GM10248 (cell line): ENCODE data around the gene AKAP6.
A peak's percentile ranks its signal among the peaks of the same experiment; 100 is the strongest.
"Not testable (repeated sequence)": the region's sequence is repeated elsewhere in the genome, so short reads cannot be mapped to it uniquely, and the experiment has no call there.

Experiments
- CTCF ChIA-PET: fragments of 300-600 bp; sonication (Branson Sonifier 250); formaldehyde crosslinking; extraction: SDS; loops from one replicate; lab custom pipeline; 2021; ENCODE audit warnings: antibody characterized with exemption; lab: Yijun Ruan, JAX
- POLR2A ChIA-PET: fragments of 350-650 bp; sonication (Branson Sonifier 250); formaldehyde crosslinking; extraction: SDS; loops from one replicate; lab custom pipeline; 2020; ENCODE audit warnings: antibody characterized with exemption; lab: Yijun Ruan, JAX
- DNase-seq: peaks from one replicate; pipeline ENCODE4 v3.0.0; 2012; ENCODE audit errors: extremely low spot score
- CTCF ChIP-seq: IDR thresholded peaks from 2 replicates; pipeline ENCODE4 v1.5.1; 2012; ENCODE audit warnings: mild to moderate bottlenecking, low read depth; ENCODE audit errors: extremely low read depth, missing control alignments, control extremely low read depth

Gene AKAP6

GRCh38 chr14:32457213-32457920, 128.3 kb downstream of the AKAP6 start:
- no peak for DNase-seq
- POLR2A ChIA-PET: no interaction called here
- TF ChIP-seq CTCF: no peak
- CTCF ChIA-PET: interaction anchor here (1.1 kb wide), 1 partner anchor 20 kb away, joined by 3 read pairs; no protein-coding TSS in a partner anchor

GRCh38 chr14:32458720-32459119, 129.6 kb downstream of the AKAP6 start:
- TF ChIP-seq CTCF: no peak
- DNase-seq: no peak
- ChIA-PET CTCF (interaction anchor here (1.1 kb wide), 1 partner anchor 18 kb away, joined by 3 read pairs; no protein-coding TSS in a partner anchor), POLR2A (no interaction called here)

- no peak for TF ChIP-seq CTCF
- no peak for DNase-seq
- POLR2A ChIA-PET: interaction anchor here (0.5 kb wide), 1 partner anchor 1783 kb away, joined by 3 read pairs; no protein-coding TSS in a partner anchor
- CTCF ChIA-PET: interaction anchor here (1.8 kb wide), 1 partner anchor 9 kb away, joined by 4 read pairs; no protein-coding TSS in a partner anchor
Measured at GRCh38 chr14:32460267-32460666, 131.2 kb downstream of the AKAP6 start.

GRCh38 chr14:32462553-32462952, 133.5 kb downstream of the AKAP6 start:
- CTCF ChIA-PET: interaction anchor here (2.4 kb wide), 1 partner anchor 208 kb away, joined by 6 read pairs; no protein-coding TSS in a partner anchor

GRCh38 chr14:32468955-32469354, 139.9 kb downstream of the AKAP6 start:
- no peak for DNase-seq
- ChIA-PET POLR2A (no interaction called here), CTCF (interaction anchor here (0.9 to 2.5 kb wide), 7 partner anchors 32 to 542 kb away, joined by 3 to 13 read pairs (median 4); no protein-coding TSS in a partner anchor)
- TF ChIP-seq CTCF: no peak

More at GRCh38 chr14:32462553-32462952, 133.5 kb downstream of the AKAP6 start:
- DNase-seq, POLR2A ChIA-PET: not testable (repeated sequence)

GRCh38 chr14:32469388-32470160, 140.5 kb downstream of the AKAP6 start:
- peak; percentile 22 for DNase-seq
- POLR2A ChIA-PET: no interaction called here
- TF ChIP-seq CTCF: peak; percentile 56
- CTCF ChIA-PET: interaction anchor here (0.9 to 2.5 kb wide), 13 partner anchors 21 to 543 kb away, joined by 3 to 13 read pairs (median 4); no protein-coding TSS in a partner anchor
